NCI-H1436 treated with DMSO at 0.1 percent for 48 hours (cell line): ENCODE data around the gene SBF1.
"Not testable (repeated sequence)": the region's sequence is repeated elsewhere in the genome, so short reads cannot be mapped to it uniquely, and the experiment has no call there.

Experiments used
- DNase-seq: peaks from one replicate; lab custom pipeline; 2025; lab: John Stamatoyannopoulos, UW

Gene SBF1

GRCh38 chr22:50398831-50399648 lies 75.8 kb downstream of the SBF1 start:
- no peak for DNase-seq

DNA sequence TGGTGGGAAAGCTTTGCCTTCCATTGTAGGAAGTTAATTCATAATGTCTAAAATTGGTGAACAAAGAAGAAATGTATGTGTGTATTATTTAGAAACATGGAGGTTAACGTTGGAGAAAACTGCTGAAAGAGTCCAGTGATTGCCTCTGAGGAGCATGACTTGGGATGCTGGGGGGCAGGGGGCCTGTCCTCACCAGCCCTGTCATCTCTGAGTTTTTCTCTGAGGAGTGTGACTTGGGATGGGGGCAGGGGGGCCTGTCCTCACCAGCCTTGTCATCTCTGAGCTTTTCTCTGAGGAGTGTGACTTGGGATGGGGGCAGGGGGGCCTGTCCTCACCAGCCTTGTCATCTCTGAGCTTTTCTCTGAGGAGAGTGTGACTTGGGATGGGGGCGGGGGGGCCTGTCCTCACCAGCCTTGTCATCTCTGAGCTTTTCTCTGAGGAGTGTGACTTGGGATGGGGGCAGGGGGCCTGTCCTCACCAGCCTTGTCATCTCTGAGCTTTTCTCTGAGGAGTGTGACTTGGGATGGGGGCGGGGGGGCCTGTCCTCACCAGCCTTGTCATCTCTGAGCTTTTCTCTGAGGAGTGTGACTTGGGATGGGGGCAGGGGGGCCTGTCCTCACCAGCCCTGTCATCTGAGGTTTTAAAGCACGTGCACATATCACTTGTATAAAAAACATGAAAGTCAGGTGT lies 77.3 kb downstream of the SBF1 start:
- not testable (repeated sequence) for DNase-seq

GRCh38 chr22:50396751-50397370 lies 78.0 kb downstream of the SBF1 start:
- no peak for DNase-seq
